Retinal pigment epithelial cell (primary cell): ENCODE results near the gene HPN.

Source experiments
- DNase-seq: peaks from one replicate; pipeline ENCODE4 v3.0.0-alpha.2; 2010; ENCODE audit warnings: low read depth
- H3K4me3 ChIP-seq: 2 replicates; pipeline ENCODE4 v1.5.1; 2011; ENCODE audit warnings: mild to moderate bottlenecking, low read length, control low read depth, moderate library complexity
- CTCF ChIP-seq: conservative IDR thresholded peaks from 2 replicates; pipeline ENCODE4 v1.5.1; 2011; ENCODE audit warnings: low read depth, low read length, control low read depth, inconsistent platforms

The HPN gene

GRCh38 chr19:35109395-35110112 lies 68.0 kb downstream of the HPN start:
- TF ChIP-seq CTCF, result no peak
- no peak overlapping the region for H3K4me3 ChIP-seq
- no peak for DNase-seq

- TF ChIP-seq CTCF, result no peak
- DNase-seq, result no peak
- no peak overlapping the region for H3K4me3 ChIP-seq
Observed at GRCh38 chr19:35110974-35111373, 69.5 kb downstream of the HPN start.

GRCh38 chr19:35112995-35113688 lies 71.6 kb downstream of the HPN start:
- DNase-seq, result no peak
- H3K4me3 ChIP-seq, result no peak overlapping the region
- TF ChIP-seq CTCF, result no peak

GRCh38 chr19:35114353-35115176 lies 73.0 kb downstream of the HPN start:
- DNase-seq, result no peak
- H3K4me3 ChIP-seq, result peak overlapping the region; percentile 10
- TF ChIP-seq CTCF, result peak; percentile 100

GRCh38 chr19:35115177-35115951 lies 73.8 kb downstream of the HPN start, which contains the start of gene FXYD3:
TSS of gene FXYD3 (plus strand) at chr19:35115823. CDS start at chr19:35119377, 3,554 bp downstream.
- TF ChIP-seq CTCF, result no peak
- H3K4me3 ChIP-seq, result peak within 1 kb of the TSS; percentile 10
- DNase-seq, result no peak
